Mammary epithelial cell (primary cell): ENCODE results near the gene C6orf52.

Experiments used
- CTCF ChIP-seq, 2 donors: IDR thresholded peaks in 1 of 2; conservative IDR thresholded peaks in 1 of 2; 2 replicates each; pipeline ENCODE4 v1.5.1; 2011 to 2012; ENCODE audit warnings: inconsistent platforms in 2 of 2, low read length in 2 of 2, mild to moderate bottlenecking in 2 of 2, control low read depth in 1 of 2, low read depth in 1 of 2; ENCODE audit not compliant: insufficient read depth in 1 of 2; ENCODE audit errors: extremely low read depth in 1 of 2
- EZH2 ChIP-seq: IDR thresholded peaks from 2 replicates; pipeline ENCODE4 v1.6.1; 2012; ENCODE audit warnings: low read length, inconsistent platforms, borderline replicate concordance

GRCh38 chr6:10655508-10656055, 38.8 kb downstream of the C6orf52 start:
- TF ChIP-seq CTCF (conservative IDR thresholded peaks at IDR 0.05 in 1 of 2, IDR thresholded peaks at IDR 0.05 in 1 of 2; ENCODE audit: extremely low read depth in 1 of 2, insufficient read depth in 1 of 2, low read depth in 1 of 2, low read length in 2 of 2): no peak
- TF ChIP-seq EZH2: no peak
